Transverse colon (tissue), 4 donors: ENCODE results near the gene ZNRD2. TPM values are rescaled to one million over a fixed set of nuclear protein-coding genes. Genes with fewer than 3 reads are reported as not detected.

Experiments
- DNase-seq: peaks from one replicate; pipeline ENCODE4 v3.0.0-alpha.2; 2019
- H3K27ac ChIP-seq, 4 donors: fragments of 200-600 bp; sonication (generic); 2 replicates each; pipeline ENCODE4 v1.5.1; 2016 to 2018; ENCODE audit warnings: inconsistent platforms in 4 of 4
- H3K27me3 ChIP-seq: fragments of 200-600 bp; sonication (generic); 2 replicates; pipeline ENCODE4 v1.5.1; 2017; ENCODE audit warnings: inconsistent platforms
- H3K36me3 ChIP-seq, 4 donors: fragments of 200-600 bp; sonication (generic); 2 replicates each; pipeline ENCODE4 v1.5.1; 2017 to 2019; ENCODE audit warnings: inconsistent platforms in 4 of 4
- H3K4me1 ChIP-seq, 4 donors: fragments of 200-600 bp; sonication (generic); 2 replicates each; pipeline ENCODE4 v1.5.1; 2017 to 2020; ENCODE audit warnings: inconsistent platforms in 4 of 4
- H3K4me3 ChIP-seq, 4 donors: fragments of 200-600 bp; sonication (generic); 1 replicate in 1 of 4; 2 replicates in 3 of 4; pipeline versions ENCODE4 v1.5.1 to v1.6.1; 2017 to 2019; ENCODE audit warnings: inconsistent platforms in 4 of 4
- H3K9me3 ChIP-seq, 2 donors: fragments of 200-600 bp; sonication (generic); 2 replicates each; pipeline ENCODE4 v1.5.1; 2017 to 2019; ENCODE audit warnings: inconsistent platforms in 2 of 2
- CTCF ChIP-seq, 5 experiments: fragments of 200-600 bp in 3 of 5; fragments of 450-650 bp in 2 of 5; sonication (generic) in 3 of 5; IDR thresholded peaks; 1 replicate in 2 of 5; 2 replicates in 3 of 5; pipeline ENCODE4 v1.5.1; 2016 to 2017; ENCODE audit warnings: antibody characterized with exemption in 5 of 5, inconsistent platforms in 3 of 5, mild to moderate bottlenecking in 2 of 5, moderate library complexity in 1 of 5
- EP300 ChIP-seq: sonication (generic); formaldehyde crosslinking; IDR thresholded peaks from one replicate; pipeline ENCODE4 v1.6.1; 2017; ENCODE audit warnings: antibody characterized with exemption, low read depth
- POLR2A ChIP-seq: fragments of 450-650 bp; IDR thresholded peaks from one replicate; pipeline ENCODE4 v1.6.1; 2016; ENCODE audit warnings: antibody characterized with exemption, mild to moderate bottlenecking, moderate library complexity
- POLR2AphosphoS5 ChIP-seq, 3 donors: sonication (generic); formaldehyde crosslinking; IDR thresholded peaks; one replicate each; pipeline ENCODE4 v1.6.1; 2016; ENCODE audit warnings: antibody characterized with exemption in 3 of 3
- WGBS, 2 donors: methylation state at CpG; one replicate each; pipeline ENCODE4 v1.1.5; 2018; ENCODE audit warnings: low coverage in 1 of 2; 5-methylcytosine and 5-hydroxymethylcytosine counted together
- in situ Hi-C, 4 donors: fragments of 200-750 bp; cut with MboI; loops; one replicate each; pipeline versions ENCODE4 v1.15.0 to v1.15.1; 2017; ENCODE audit warnings: low sequenced_read_pairs in 3 of 4, low pct_ligation_motif_present in 1 of 4, low pct_unique_long_range_greater_than_20kb in 1 of 4
- intact Hi-C: fragments of 100-400 bp; cut with DNase I; formaldehyde crosslinking; loops from one replicate; pipeline ENCODE4 v1.15.1; 2023; ENCODE audit warnings: low total_unique reads
- total RNA-seq, 4 donors: library from RNA; depleted of rRNA; stranded (reverse); fragments of >200 nt; gene quantifications; one replicate each; pipeline ENCODE4 v1.1.0, GENCODE V29; 2016

The ZNRD2 gene
- total RNA-seq, 4 donors from 2014 or later = 6.4 to 38.4 (median 27.9) TPM

DNA sequence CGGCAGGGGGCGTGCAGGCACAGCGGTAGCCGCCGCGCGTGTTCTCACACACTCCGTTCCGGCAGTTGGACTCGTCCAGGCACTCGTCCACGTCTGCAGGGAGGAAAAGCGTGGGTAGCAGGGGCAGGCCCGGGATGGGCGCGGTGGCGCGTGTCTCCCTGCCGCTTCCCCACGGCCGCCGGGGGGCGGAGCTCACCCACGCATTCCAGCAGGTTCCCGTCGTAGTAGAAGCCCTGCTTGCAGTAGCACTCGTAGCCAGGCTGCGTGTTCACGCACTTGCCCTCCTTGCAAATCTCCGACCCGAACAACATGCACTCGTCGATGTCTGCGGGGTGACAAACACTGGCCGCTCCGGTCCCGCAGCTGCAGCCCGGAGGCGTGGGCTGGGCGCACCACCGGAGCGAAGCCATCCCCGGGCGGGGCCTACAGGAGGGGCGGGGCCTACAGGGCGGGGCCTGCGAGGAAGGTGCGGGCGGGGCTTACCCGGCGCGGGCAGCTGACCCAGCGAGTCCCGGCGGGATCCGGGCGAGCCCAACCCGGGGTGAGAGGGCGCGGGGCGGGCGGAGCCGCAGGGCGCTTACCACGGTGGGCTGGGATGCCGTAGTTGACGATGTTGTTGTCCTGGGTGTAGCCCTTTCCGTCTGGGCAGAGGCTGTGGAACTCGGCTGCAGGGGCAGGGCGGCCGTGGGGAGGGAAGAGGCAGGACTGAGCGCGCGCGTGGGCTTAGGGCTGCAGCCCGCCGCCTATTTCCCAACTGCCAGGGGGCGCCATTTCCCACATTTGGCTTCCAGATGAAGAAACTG, 29.8 kb upstream of the ZNRD2 start:
- intact Hi-C loops = loop anchor here (5.0 kb wide), 2 partner anchors 37 to 52 kb away; partner anchors contain the start of gene EHBP1L1

DNA sequence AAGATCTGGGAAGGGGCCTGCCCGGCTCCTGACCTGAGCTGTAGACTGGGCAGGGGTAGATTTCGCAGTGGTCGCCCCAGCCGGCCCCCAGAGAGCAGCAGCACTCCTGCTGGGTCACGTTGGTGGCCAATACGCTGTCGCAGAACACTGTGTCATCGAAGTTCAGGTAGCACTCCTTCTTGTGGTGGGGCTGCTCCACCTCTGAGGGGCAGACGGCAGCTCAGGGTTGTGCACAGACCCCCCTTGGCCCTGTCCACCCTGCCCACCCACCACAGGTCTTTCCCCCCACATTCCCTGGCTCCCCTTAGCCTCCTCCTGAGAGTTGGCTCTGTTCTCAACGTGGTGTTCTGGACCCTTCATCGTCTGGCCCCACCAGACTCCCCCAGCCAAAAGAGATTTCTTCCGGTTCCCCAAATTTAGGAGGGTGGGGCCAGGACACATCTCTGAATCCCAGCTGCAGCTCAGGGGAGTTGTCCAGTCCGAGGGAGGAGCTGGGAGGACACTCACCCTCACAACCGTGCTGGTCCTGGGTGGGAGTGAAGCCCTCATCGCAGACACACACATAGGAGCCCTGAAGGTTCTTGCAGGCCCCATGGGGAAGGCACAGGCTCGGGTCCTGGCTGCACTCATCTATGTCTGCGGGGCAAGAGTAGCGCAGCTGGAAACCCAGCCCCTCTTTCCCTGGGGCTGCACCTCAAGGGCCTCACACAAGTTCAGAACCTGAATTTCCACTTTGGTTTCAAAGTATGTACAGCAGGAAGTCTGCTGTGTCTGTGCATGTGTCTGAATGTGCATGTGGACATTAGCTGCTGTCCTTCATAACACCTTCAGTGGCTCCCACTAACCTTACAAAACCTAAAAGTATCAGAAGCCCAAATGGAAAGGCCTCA, 28.9 kb upstream of the ZNRD2 start:
- TF ChIP-seq POLR2AphosphoS5 (IDR thresholded peaks at IDR 0.05) (no peak), CTCF (IDR thresholded peaks at IDR 0.05) (no peak), EP300 (no peak), POLR2A (no peak)
- Histone ChIP-seq H3K4me1 (peaks cover 14 to 27% (median 20%) of the 10 kb centered on the region in 4 donors), H3K27me3 (no peaks in the 10 kb centered on the region), H3K27ac (peak overlapping the region; percentile 86 to 97 (median 92)), H3K9me3 (no peaks in the 10 kb centered on the region), H3K36me3 (peaks cover 0 to 12% (median 0%) of the 10 kb centered on the region in 4 donors), H3K4me3 (peak overlapping the region in 3 of 4 donors; percentile 35 to 48 (median 47))
- WGBS, 2 donors = 28% methylated on average over 15 of the region's 18 CpGs; no CpG with 5 or more reads in 1 of the 2 donors
- no peak for DNase-seq
- intact Hi-C loops = loop anchor here (5.0 kb wide), 2 partner anchors 36 to 51 kb away; partner anchors contain the start of gene EHBP1L1
- in situ Hi-C loops = loop anchor here in 1 of 4 donors (5.0 kb wide), 1 partner anchor 61 kb away; no protein-coding TSS in a partner anchor

More for the DNA sequence above, 29.8 kb upstream of the ZNRD2 start:
- no peaks in the 10 kb centered on the region for H3K9me3 ChIP-seq
- H3K4me3 ChIP-seq = peak overlapping the region; percentile 19 to 48 (median 41)
- in situ Hi-C loops = loop anchor here in 1 of 4 donors (5.0 kb wide), 1 partner anchor 62 kb away; no protein-coding TSS in a partner anchor
- peak overlapping the region; percentile 86 to 97 (median 92) for H3K27ac ChIP-seq
- no peak for TF ChIP-seq POLR2A
- TF ChIP-seq EP300 = no peak
- peak; percentile 81 to 98 (median 90) for TF ChIP-seq CTCF (IDR thresholded peaks at IDR 0.05)
- peak; percentile 54 to 71 (median 70) for TF ChIP-seq POLR2AphosphoS5 (IDR thresholded peaks at IDR 0.05)
- H3K36me3 ChIP-seq = peaks cover 0 to 12% (median 0%) of the 10 kb centered on the region in 4 donors
- 1% methylated on average over 59 of the region's 78 CpGs; no CpG with 5 or more reads in 1 of the 2 donors for WGBS, 2 donors
- H3K27me3 ChIP-seq = no peaks in the 10 kb centered on the region
- H3K4me1 ChIP-seq = peaks cover 14 to 20% (median 16%) of the 10 kb centered on the region in 4 donors
- peak; percentile 97 for DNase-seq

DNA sequence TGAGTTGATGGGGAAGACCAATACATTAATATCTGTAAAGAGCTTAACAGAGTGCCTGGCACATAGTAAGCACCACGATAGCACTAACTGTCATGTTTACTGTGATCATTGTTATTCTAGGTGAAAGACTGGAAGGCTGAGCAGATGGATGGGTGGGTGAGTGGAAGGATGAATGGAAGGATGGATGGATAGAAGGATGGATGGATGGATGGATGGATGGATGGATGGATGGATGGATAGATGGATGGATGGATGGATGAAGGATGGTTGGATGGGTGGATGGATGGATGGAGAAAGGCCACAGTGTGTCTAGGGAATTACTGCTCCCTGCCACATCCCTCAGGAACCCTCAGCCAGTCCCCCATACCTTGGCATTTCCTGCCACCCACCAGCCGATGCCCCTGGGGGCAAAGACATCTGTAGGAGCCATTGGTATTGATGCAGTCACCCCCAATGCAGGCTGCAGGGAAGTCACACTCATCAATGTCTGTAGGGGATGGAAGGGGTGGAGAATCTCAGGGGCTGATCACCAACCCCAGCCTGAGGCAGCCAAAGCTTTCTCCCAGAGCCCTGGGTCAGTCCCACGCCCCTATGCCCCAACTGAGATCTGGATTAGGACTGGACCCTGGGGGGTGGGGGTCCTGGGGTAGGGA, 27.4 kb upstream of the ZNRD2 start:
- no peaks in the 10 kb centered on the region for H3K27me3 ChIP-seq
- peaks cover 0 to 12% (median 0%) of the 10 kb centered on the region in 4 donors for H3K36me3 ChIP-seq
- TF ChIP-seq POLR2AphosphoS5 (IDR thresholded peaks at IDR 0.05) (no peak), POLR2A (no peak), EP300 (no peak), CTCF (IDR thresholded peaks at IDR 0.05) (no peak)
- no peak overlapping the region for H3K4me3 ChIP-seq
- in situ Hi-C loops = loop anchor here in 1 of 4 donors (5.0 kb wide), 1 partner anchor 59 kb away; no protein-coding TSS in a partner anchor
- intact Hi-C loops = loop anchor here (5.0 kb wide), 2 partner anchors 34 to 49 kb away; partner anchors contain the start of gene EHBP1L1
- DNase-seq = no peak
- 95 to 100% methylated on average over 1 to 3 of the region's 3 CpGs for WGBS, 2 donors
- no peaks in the 10 kb centered on the region for H3K9me3 ChIP-seq
- H3K4me1 ChIP-seq = peaks cover 15 to 36% (median 26%) of the 10 kb centered on the region in 4 donors
- no peak overlapping the region for H3K27ac ChIP-seq
